ENCODE data around the gene HES5. TPM values are rescaled to one million over a fixed set of nuclear protein-coding genes. Genes with fewer than 3 reads are reported as not detected.
"Not testable (repeated sequence)": the region's sequence is repeated elsewhere in the genome, so short reads cannot be mapped to it uniquely, and the experiment has no call there.

The HES5 gene
- total RNA-seq, 6 experiments from 2014 or later = 0.28 to 0.57 (median 0.36) TPM; not detected in 1

DNA sequence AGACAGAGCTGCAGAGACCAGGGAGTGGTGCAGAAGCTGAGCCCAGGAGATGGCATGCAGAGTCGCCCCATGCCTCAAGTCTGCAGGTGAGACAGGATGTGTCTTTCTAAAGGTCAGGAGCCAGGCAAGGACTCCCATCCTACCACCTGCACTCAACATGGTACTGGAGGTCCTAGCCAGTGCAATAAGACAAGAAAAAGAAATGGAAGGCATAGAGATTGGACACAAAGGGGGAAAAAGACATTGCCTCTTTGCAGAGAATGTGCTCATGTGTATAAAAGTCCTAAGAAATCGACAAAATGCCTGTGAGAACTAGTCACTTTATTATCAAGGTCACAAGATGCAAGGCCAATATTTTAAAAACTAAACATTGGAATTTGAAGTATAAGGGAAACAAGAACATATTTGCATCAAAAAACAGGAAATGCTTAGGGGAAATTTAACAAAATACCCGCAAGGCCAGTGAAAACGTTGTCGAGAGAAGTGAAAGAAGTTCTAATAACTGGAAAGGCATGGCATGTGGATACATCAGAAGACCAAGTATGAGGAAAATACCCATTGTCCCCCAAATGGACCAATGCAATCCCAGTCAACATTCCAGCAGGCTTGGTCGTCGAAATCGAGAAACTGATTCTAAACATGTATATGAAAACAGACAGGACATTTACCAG is 43.3 kb upstream of the HES5 start:
- Mint-ChIP-seq H3K27ac (no peak overlapping the region), H3K4me1 (ENCODE audit: low read depth) (peaks cover 13% of the 10 kb centered on the region; the same call in 1 of the 2 replicates), H3K4me3 (no peak overlapping the region), H3K27me3 (ENCODE audit: insufficient read depth) (peaks cover 10% of the 10 kb centered on the region), H3K9me3 (peaks cover 19% of the 10 kb centered on the region), H3K36me3 (ENCODE audit: low read depth) (peaks cover 15% of the 10 kb centered on the region)
- no peak for DNase-seq
- no peak for TF ChIP-seq CTCF (IDR thresholded peaks at IDR 0.05)

- TF ChIP-seq CTCF (IDR thresholded peaks at IDR 0.05) = no peak
- H3K27me3 Mint-ChIP-seq (ENCODE audit: insufficient read depth) = peaks cover 10% of the 10 kb centered on the region
- H3K9me3 Mint-ChIP-seq = peaks cover 19% of the 10 kb centered on the region
- H3K4me3 Mint-ChIP-seq = no peak overlapping the region
- DNase-seq = no peak
- H3K27ac Mint-ChIP-seq = no peak overlapping the region
- H3K36me3 Mint-ChIP-seq (ENCODE audit: low read depth) = peaks cover 15% of the 10 kb centered on the region
- peaks cover 13% of the 10 kb centered on the region; the same call in 1 of the 2 replicates for H3K4me1 Mint-ChIP-seq (ENCODE audit: low read depth)
These were observed 41.3 kb upstream of the HES5 start for GRCh38 chr1:2571348-2571747.

- Mint-ChIP-seq H3K27ac (no peak overlapping the region), H3K4me1 (ENCODE audit: low read depth) (peaks cover 13% of the 10 kb centered on the region; the same call in 1 of the 2 replicates), H3K27me3 (ENCODE audit: insufficient read depth) (peaks cover 19% of the 10 kb centered on the region), H3K36me3 (ENCODE audit: low read depth) (peaks cover 15% of the 10 kb centered on the region), H3K9me3 (peaks cover 19% of the 10 kb centered on the region), H3K4me3 (no peak overlapping the region)
- TF ChIP-seq CTCF (IDR thresholded peaks at IDR 0.05) = no peak
- no peak for DNase-seq
These were observed 40.3 kb upstream of the HES5 start for GRCh38 chr1:2570332-2570731.

DNA sequence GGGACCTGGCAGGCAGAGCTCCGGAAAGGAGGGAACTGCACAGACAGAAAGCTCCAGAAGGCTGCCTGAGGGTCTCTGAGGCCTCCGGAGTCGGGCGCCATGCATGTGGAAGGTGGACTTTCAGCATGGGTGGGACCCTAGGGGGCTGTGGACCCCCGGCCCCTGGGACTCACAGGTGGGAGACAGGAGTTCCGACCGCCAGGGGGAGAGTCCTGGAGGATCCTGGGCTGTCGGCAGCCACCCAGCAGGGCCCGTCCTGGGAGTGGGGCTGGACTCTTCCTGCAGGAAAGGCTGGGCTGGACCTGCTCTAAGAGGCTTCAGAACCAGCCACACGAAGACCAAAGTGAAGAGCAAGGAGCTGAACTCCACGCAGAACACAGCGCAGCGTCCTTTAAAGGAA is 39.6 kb upstream of the HES5 start:
- H3K9me3 Mint-ChIP-seq = peaks cover 19% of the 10 kb centered on the region
- H3K27ac Mint-ChIP-seq, DNase-seq, H3K4me3 Mint-ChIP-seq: not testable (repeated sequence)
- peaks cover 15% of the 10 kb centered on the region for H3K36me3 Mint-ChIP-seq (ENCODE audit: low read depth)
- peaks cover 24% of the 10 kb centered on the region for H3K27me3 Mint-ChIP-seq (ENCODE audit: insufficient read depth)
- H3K4me1 Mint-ChIP-seq (ENCODE audit: low read depth) = peaks cover 13% of the 10 kb centered on the region; the same call in 1 of the 2 replicates

DNA sequence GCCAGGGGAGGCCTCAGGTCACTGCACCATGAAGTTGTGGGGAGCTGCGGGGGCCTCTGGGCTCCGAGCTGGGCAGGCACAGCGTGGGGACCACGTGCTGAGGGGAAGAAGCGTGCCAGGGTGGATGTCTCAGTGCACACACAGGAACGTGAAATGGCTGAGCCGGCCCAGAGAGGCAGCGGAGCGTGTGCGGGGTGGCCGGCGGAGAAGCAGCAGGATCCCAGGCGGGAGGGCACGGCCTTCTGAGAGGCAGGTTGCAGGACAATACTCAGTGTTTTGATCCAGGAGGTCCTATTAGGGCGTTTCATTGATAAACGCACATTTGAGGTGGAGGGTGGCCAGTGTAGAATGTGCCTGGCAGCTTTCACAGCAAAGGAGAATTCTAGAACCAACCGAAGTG is 39.0 kb upstream of the HES5 start:
- H3K27me3 Mint-ChIP-seq (ENCODE audit: insufficient read depth) = peaks cover 26% of the 10 kb centered on the region
- no peak for DNase-seq
- peaks cover 7% of the 10 kb centered on the region; the same call in 1 of the 2 replicates for H3K4me1 Mint-ChIP-seq (ENCODE audit: low read depth)
- H3K9me3 Mint-ChIP-seq = peaks cover 17% of the 10 kb centered on the region
- peaks cover 13% of the 10 kb centered on the region for H3K36me3 Mint-ChIP-seq (ENCODE audit: low read depth)
- H3K27ac Mint-ChIP-seq = no peak overlapping the region
- H3K4me3 Mint-ChIP-seq = no peak overlapping the region
- no peak for TF ChIP-seq CTCF (IDR thresholded peaks at IDR 0.05)

DNA sequence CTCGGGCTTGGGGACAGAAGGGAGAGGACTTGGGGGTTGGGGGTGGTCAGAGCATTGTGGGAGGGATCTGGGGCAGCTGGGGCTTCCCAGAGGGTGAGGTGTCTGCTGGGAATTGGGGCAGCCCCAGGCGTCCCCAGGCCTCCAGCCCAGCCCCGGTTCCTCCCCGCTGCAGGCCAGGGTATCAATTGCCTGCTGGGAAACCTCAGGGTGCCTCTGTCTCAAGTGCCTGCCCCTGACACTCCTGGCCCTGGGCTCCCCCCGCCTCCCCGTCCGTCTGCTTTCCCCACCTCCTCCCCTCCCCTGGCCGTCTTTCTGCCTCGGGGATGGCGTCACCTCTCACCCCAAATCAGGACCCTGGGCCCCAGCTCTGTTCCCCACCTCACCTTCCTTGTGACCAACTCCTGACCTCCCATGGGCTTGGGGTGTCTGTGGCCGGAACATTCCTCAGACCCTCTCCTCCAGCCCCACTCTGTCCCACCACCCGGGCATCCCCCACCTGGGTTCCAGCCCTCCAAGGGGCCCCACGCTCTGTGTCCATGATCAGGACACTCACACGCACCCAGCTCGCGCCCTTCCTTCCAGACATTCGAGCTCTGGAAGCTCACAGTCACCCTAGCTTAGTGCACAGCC is 38.2 kb upstream of the HES5 start:
- not testable (repeated sequence) for H3K4me3 Mint-ChIP-seq; H3K36me3 Mint-ChIP-seq (ENCODE audit: low read depth); H3K27ac Mint-ChIP-seq; H3K9me3 Mint-ChIP-seq; H3K4me1 Mint-ChIP-seq (ENCODE audit: low read depth); DNase-seq
- H3K27me3 Mint-ChIP-seq (ENCODE audit: insufficient read depth) = peaks cover 20% of the 10 kb centered on the region
